ENCODE results near the gene FMN1. TPM values are rescaled to one million over a fixed set of nuclear protein-coding genes. Genes with fewer than 3 reads are reported as not detected.
"Not testable (repeated sequence)": the region's sequence is repeated elsewhere in the genome, so short reads cannot be mapped to it uniquely, and the experiment has no call there.

The FMN1 gene
- total RNA-seq, 1 experiment from 2014 or later: 4.5 TPM

GRCh38 chr15:33071451-33071850 lies 123.1 kb downstream of the FMN1 start:
- H3K27me3 Mint-ChIP-seq (ENCODE audit: low read depth): no peaks in the 10 kb centered on the region; the same call in 1 of the 2 replicates
- ChIA-PET CTCF (no interaction called here), POLR2A (no interaction called here)
- no peaks in the 10 kb centered on the region for H3K9me3 Mint-ChIP-seq
- no peak for ATAC-seq
- no peaks in the 10 kb centered on the region for H3K36me3 Mint-ChIP-seq
- TF ChIP-seq STAT6 (CRISPR knock-in tag; conservative IDR thresholded peaks at IDR 0.05; ENCODE audit: low read depth): no peak
- TF ChIP-seq, protein P1, sequence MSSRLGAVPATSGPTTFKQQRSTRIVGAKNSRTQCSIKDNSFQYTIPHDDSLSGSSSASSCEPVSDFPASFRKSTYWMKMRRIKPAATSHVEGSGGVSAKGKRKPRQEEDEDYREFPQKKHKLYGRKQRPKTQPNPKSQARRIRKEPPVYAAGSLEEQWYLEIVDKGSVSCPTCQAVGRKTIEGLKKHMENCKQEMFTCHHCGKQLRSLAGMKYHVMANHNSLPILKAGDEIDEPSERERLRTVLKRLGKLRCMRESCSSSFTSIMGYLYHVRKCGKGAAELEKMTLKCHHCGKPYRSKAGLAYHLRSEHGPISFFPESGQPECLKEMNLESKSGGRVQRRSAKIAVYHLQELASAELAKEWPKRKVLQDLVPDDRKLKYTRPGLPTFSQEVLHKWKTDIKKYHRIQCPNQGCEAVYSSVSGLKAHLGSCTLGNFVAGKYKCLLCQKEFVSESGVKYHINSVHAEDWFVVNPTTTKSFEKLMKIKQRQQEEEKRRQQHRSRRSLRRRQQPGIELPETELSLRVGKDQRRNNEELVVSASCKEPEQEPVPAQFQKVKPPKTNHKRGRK (CRISPR knock-in tag; IDR thresholded peaks at IDR 0.05; ENCODE audit: borderline replicate concordance): no peak
- no peak for TF ChIP-seq JAZF1 (CRISPR knock-in tag; IDR thresholded peaks at IDR 0.05)
- no peak for TF ChIP-seq TCF7 (CRISPR knock-in tag; IDR thresholded peaks at IDR 0.05; ENCODE audit: low read depth)
- no peak for TF ChIP-seq NFATC4 (CRISPR knock-in tag; IDR thresholded peaks at IDR 0.05)
- TF ChIP-seq GRHL2 (CRISPR knock-in tag; IDR thresholded peaks at IDR 0.05; ENCODE audit: insufficient replicate concordance, severe bottlenecking): no peak
- TF ChIP-seq SMAD4 (CRISPR knock-in tag; IDR thresholded peaks at IDR 0.05): no peak
- no peak for TF ChIP-seq E2F1 (CRISPR knock-in tag; IDR thresholded peaks at IDR 0.05)
- TF ChIP-seq MYBL2 (CRISPR knock-in tag; IDR thresholded peaks at IDR 0.05): no peak
- TF ChIP-seq RELA (CRISPR knock-in tag; IDR thresholded peaks at IDR 0.05; ENCODE audit: borderline replicate concordance): no peak
- TF ChIP-seq ZSCAN18 (CRISPR knock-in tag; IDR thresholded peaks at IDR 0.05): no peak
- no peak for TF ChIP-seq PRRX2 (CRISPR knock-in tag; IDR thresholded peaks at IDR 0.05)
- TF ChIP-seq, protein P2, sequence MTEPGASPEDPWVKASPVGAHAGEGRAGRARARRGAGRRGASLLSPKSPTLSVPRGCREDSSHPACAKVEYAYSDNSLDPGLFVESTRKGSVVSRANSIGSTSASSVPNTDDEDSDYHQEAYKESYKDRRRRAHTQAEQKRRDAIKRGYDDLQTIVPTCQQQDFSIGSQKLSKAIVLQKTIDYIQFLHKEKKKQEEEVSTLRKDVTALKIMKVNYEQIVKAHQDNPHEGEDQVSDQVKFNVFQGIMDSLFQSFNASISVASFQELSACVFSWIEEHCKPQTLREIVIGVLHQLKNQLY (CRISPR knock-in tag; IDR thresholded peaks at IDR 0.05): no peak
- no peak for TF ChIP-seq NFYB (CRISPR knock-in tag; conservative IDR thresholded peaks at IDR 0.05; ENCODE audit: low read depth)
- TF ChIP-seq IRF1 (CRISPR knock-in tag; IDR thresholded peaks at IDR 0.05): no peak
- TF ChIP-seq, protein P3, sequence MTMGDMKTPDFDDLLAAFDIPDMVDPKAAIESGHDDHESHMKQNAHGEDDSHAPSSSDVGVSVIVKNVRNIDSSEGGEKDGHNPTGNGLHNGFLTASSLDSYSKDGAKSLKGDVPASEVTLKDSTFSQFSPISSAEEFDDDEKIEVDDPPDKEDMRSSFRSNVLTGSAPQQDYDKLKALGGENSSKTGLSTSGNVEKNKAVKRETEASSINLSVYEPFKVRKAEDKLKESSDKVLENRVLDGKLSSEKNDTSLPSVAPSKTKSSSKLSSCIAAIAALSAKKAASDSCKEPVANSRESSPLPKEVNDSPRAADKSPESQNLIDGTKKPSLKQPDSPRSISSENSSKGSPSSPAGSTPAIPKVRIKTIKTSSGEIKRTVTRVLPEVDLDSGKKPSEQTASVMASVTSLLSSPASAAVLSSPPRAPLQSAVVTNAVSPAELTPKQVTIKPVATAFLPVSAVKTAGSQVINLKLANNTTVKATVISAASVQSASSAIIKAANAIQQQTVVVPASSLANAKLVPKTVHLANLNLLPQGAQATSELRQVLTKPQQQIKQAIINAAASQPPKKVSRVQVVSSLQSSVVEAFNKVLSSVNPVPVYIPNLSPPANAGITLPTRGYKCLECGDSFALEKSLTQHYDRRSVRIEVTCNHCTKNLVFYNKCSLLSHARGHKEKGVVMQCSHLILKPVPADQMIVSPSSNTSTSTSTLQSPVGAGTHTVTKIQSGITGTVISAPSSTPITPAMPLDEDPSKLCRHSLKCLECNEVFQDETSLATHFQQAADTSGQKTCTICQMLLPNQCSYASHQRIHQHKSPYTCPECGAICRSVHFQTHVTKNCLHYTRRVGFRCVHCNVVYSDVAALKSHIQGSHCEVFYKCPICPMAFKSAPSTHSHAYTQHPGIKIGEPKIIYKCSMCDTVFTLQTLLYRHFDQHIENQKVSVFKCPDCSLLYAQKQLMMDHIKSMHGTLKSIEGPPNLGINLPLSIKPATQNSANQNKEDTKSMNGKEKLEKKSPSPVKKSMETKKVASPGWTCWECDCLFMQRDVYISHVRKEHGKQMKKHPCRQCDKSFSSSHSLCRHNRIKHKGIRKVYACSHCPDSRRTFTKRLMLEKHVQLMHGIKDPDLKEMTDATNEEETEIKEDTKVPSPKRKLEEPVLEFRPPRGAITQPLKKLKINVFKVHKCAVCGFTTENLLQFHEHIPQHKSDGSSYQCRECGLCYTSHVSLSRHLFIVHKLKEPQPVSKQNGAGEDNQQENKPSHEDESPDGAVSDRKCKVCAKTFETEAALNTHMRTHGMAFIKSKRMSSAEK (CRISPR knock-in tag; IDR thresholded peaks at IDR 0.05; ENCODE audit: borderline replicate concordance): no peak
- TF ChIP-seq RORB (CRISPR knock-in tag; IDR thresholded peaks at IDR 0.05): no peak
- TF ChIP-seq CBFB (CRISPR knock-in tag; IDR thresholded peaks at IDR 0.05; ENCODE audit: low read depth): no peak
- H3K4me3 Mint-ChIP-seq: no peak overlapping the region
- peaks cover 48% of the 10 kb centered on the region for H3K4me1 Mint-ChIP-seq
- no peak for DNase-seq (ENCODE audit: low spot score)
- H3K27ac Mint-ChIP-seq: no peak overlapping the region

DNA sequence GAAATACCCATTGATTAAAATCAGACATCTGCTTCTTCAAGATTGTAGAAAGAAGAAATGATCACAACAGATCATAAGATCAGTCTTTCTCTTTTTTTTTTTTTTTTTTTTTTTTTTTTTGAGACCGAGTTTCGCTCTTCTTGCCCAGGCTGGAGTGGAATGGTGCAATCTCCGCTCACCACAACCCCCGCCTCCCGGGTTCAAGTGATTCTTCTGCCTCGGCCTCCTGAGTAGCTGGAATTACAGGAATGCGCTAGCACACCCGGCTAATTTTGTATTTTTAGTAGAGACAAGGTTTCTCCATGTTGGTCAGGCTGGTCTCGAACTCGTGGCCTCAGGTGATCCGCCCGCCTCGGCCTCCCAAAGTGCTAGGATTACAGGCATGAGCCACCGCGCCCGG lies 124.6 kb downstream of the FMN1 start:
- H3K9me3 Mint-ChIP-seq; POLR2A ChIA-PET; H3K27ac Mint-ChIP-seq; DNase-seq (ENCODE audit: low spot score); H3K36me3 Mint-ChIP-seq; ATAC-seq; H3K27me3 Mint-ChIP-seq (ENCODE audit: low read depth); H3K4me3 Mint-ChIP-seq: not testable (repeated sequence)
- CTCF ChIA-PET: interaction anchor here (1.0 kb wide), 1 partner anchor 9 kb away, joined by 3 read pairs; no protein-coding TSS in a partner anchor
- H3K4me1 Mint-ChIP-seq: peaks cover 57% of the 10 kb centered on the region
